ENCODE measurements around the gene LCN10.
A peak's percentile ranks its signal among the peaks of the same experiment; 100 is the strongest.

LCN10 gene

GRCh38 chr9:136697821-136698526 is 44.8 kb downstream of the LCN10 start:
- DNase-seq, result no peak

GRCh38 chr9:136697146-136697820 is 45.5 kb downstream of the LCN10 start:
- no peak for DNase-seq

- DNase-seq, result no peak
Observed at GRCh38 chr9:136696502-136696901, 46.2 kb downstream of the LCN10 start.

GRCh38 chr9:136695955-136696354 is 46.8 kb downstream of the LCN10 start:
- no peak for DNase-seq

GRCh38 chr9:136695435-136695895 is 47.3 kb downstream of the LCN10 start:
- DNase-seq, result no peak

- no peak for DNase-seq
Observed at GRCh38 chr9:136694872-136695247, 47.9 kb downstream of the LCN10 start.

GRCh38 chr9:136694163-136694871 is 48.4 kb downstream of the LCN10 start:
- peak; percentile 54 for DNase-seq

GRCh38 chr9:136693490-136694162 is 49.1 kb downstream of the LCN10 start:
- DNase-seq, result peak; percentile 32

- no peak for DNase-seq
Observed at GRCh38 chr9:136693135-136693489, 49.6 kb downstream of the LCN10 start.

GRCh38 chr9:136692185-136693134 is 50.3 kb downstream of the LCN10 start:
- DNase-seq, result no peak

GRCh38 chr9:136691316-136692184 is 51.2 kb downstream of the LCN10 start:
- DNase-seq, result no peak

GRCh38 chr9:136690806-136691261 is 51.9 kb downstream of the LCN10 start:
- DNase-seq, result no peak

GRCh38 chr9:136690104-136690805 is 52.5 kb downstream of the LCN10 start:
- DNase-seq, result no peak

- no peak for DNase-seq
Observed at GRCh38 chr9:136689108-136689460, 53.7 kb downstream of the LCN10 start.

GRCh38 chr9:136688274-136689107 is 54.2 kb downstream of the LCN10 start:
- DNase-seq, result no peak
